T-helper 1 cell treated with Interleukin-12 subunit alpha and Interleukin-12 subunit beta and Interleukin-4 antibody, amounts not matched to agents 30 ng/mL and 1 ng/mL, for 36 hours (primary cell): ENCODE results near the gene DAB2IP. TPM values are rescaled to one million over a fixed set of nuclear protein-coding genes. Genes with fewer than 3 reads are reported as not detected.

Experiments used
- intact Hi-C: fragments of 100-400 bp; cut with micrococcal nuclease; formaldehyde crosslinking; loops from one replicate; pipeline ENCODE4 v1.15.1; 2024
- total RNA-seq: library from RNA; stranded (reverse); gene quantifications from 2 replicates; pipeline ENCODE4 v1.2.3, GENCODE V29; 2022

The DAB2IP gene
- total RNA-seq, 1 donor from 2014 or later, result 0.32 TPM

DNA sequence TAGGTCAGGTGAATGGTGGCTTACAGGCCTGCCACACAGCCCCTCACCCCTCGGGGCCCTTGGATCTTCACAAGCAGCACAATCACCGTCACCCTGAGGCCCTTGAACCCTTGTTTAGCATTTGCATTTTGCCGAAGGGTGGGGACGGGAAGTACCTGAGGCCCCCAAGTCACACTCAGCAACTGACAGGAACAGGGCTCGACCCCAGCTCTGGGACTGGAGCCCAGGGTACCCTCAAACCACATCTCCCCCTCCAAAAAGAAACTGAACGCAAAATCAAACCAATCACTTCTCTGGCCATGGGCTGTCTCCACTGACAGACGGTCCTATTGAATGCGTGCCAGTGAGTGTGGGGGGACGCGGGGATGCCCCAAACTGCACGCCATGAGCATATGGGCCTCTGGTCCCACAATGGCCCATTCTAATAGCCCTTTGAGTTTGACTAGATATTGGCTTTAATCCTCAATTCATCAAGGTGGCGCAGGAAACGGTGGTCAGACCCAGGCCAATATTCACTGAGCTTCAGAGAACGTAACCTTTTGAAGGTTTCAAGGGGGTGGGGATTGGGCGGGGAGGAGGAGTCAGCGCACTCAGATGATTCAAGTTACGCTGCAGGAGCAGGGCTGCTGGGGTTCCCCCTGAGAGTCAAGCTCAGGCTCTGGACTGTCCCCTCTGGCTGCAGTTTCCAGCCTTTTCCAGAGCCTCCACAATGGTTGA lies 176.0 kb downstream of the DAB2IP start:
- intact Hi-C loops, result no loop called here

DNA sequence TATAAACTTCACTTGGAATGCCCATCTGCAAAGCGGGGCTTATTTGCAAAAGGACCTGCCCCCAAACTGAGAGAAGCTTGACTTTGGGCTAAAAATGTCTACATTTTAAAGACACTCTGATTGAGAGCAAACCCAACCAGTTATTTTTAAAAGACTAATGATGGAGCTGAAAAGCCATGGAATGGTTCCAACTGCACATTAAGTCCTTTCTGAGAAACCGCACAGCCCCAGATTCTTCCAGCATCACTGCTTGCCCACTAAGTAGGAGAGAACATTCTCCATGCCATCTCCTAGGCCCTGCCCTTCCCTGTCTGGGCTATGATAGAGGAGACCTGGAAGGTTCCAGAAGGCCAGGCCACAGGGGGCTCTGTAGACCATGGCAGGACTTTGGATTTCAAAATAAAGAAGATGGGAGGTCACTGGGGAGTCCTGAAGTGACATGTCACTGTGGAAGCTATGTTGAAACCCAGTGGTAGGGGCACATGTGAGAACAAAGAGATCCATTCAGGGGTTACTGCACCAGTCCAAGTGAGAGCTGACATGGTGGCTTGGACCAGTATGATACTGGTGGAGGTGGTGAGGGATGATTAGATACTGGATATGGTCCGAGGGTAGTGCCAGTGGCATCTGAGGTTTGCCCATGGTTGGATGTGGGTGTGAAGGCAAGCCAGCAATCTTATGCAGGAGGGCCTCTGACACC lies 179.2 kb downstream of the DAB2IP start:
- intact Hi-C loops, result no loop called here

- intact Hi-C loops, result no loop called here
These were observed 180.4 kb downstream of the DAB2IP start for GRCh38 chr9:121831869-121832268.

GRCh38 chr9:121833061-121833460 lies 181.6 kb downstream of the DAB2IP start:
- intact Hi-C loops, result no loop called here

Other genes starting within 250 kb of the DAB2IP start
- 0.20 TPM in 1 of 2 replicates, not detected in the other for gene GGTA1, start 151.8 kb upstream of the DAB2IP start, total RNA-seq